OCI-LY7 (cell line): ENCODE results near the gene KCTD13. TPM values are rescaled to one million over a fixed set of nuclear protein-coding genes. Genes with fewer than 3 reads are reported as not detected.

Source experiments
- BruUV-seq: library from RNA; stranded (reverse); fragments of 400-500 nt; replicated peaks from 2 replicates; lab custom pipeline; 2021; lab: Mats Ljungman, UMichigan
- CTCF ChIA-PET: fragments of 300-600 bp; sonication (Branson Sonifier 250); formaldehyde crosslinking; loops from one replicate; lab custom pipeline; 2022; ENCODE audit warnings: antibody characterized with exemption; ENCODE audit not compliant: unreplicated experiment; lab: Charles Lee
- POLR2A ChIA-PET: fragments of 300-600 bp; sonication (Branson Sonifier 250); formaldehyde crosslinking; loops from one replicate; lab custom pipeline; 2022; ENCODE audit warnings: antibody characterized with exemption; lab: Charles Lee
- DNase-seq: peaks from one replicate; pipeline ENCODE4 v3.0.0-alpha.2; 2015; ENCODE audit warnings: low spot score
- H2AFZ ChIP-seq: fragments of 200-600 bp; sonication (generic), shearing (Covaris generic); 2 replicates; pipeline ENCODE4 v1.6.1; 2014; ENCODE audit warnings: mild to moderate bottlenecking, antibody characterized with exemption, low read length, moderate library complexity
- H3K27ac ChIP-seq: fragments of 200-600 bp; sonication (generic); 2 replicates; pipeline ENCODE4 v1.5.1; 2014; ENCODE audit warnings: mixed run types, low read depth, mild to moderate bottlenecking, moderate library complexity, low read length, inconsistent platforms; ENCODE audit not compliant: poor library complexity, severe bottlenecking
- H3K36me3 ChIP-seq: fragments of 200-600 bp; sonication (generic); 2 replicates; pipeline ENCODE4 v1.6.1; 2014; ENCODE audit warnings: mild to moderate bottlenecking, antibody characterized with exemption, low read length, moderate library complexity, mixed read lengths; ENCODE audit not compliant: insufficient read depth
- H3K4me1 ChIP-seq: fragments of 200-600 bp; sonication (generic); 2 replicates; pipeline ENCODE4 v1.5.1; 2014; ENCODE audit warnings: mild to moderate bottlenecking, low read length; ENCODE audit not compliant: insufficient read depth, poor library complexity, severe bottlenecking
- H3K4me2 ChIP-seq: fragments of 200-600 bp; sonication (generic); 2 replicates; pipeline ENCODE4 v1.6.1; 2014; ENCODE audit warnings: mild to moderate bottlenecking, low read length
- H3K4me3 ChIP-seq: fragments of 200-600 bp; sonication (generic); 2 replicates; pipeline ENCODE4 v1.5.1; 2014; ENCODE audit warnings: mild to moderate bottlenecking, low read depth, low read length; ENCODE audit not compliant: poor library complexity, severe bottlenecking
- H3K79me2 ChIP-seq: fragments of 200-600 bp; sonication (generic); 2 replicates; pipeline ENCODE4 v1.6.1; 2016; ENCODE audit warnings: low read depth, mild to moderate bottlenecking, low read length, moderate library complexity, mixed read lengths; ENCODE audit not compliant: insufficient read depth
- H3K9me2 ChIP-seq: fragments of 200-600 bp; sonication (generic); 2 replicates; pipeline ENCODE4 v1.6.1; 2016; ENCODE audit warnings: mild to moderate bottlenecking, low read length, mixed read lengths; ENCODE audit not compliant: insufficient read depth
- H3K9me3 ChIP-seq: fragments of 200-600 bp; sonication (generic); 2 replicates; pipeline ENCODE4 v1.6.1; 2014; ENCODE audit warnings: mild to moderate bottlenecking, mixed run types, low read length, mixed read lengths
- H4K20me1 ChIP-seq: fragments of 200-600 bp; sonication (generic); 2 replicates; pipeline ENCODE4 v1.6.1; 2014; ENCODE audit warnings: mild to moderate bottlenecking, antibody characterized with exemption, low read length, moderate library complexity, mixed read lengths; ENCODE audit not compliant: insufficient read depth
- CTCF ChIP-seq: fragments of 200-600 bp; sonication (generic); conservative IDR thresholded peaks from 2 replicates; pipeline ENCODE4 v1.5.1; 2014; ENCODE audit warnings: mild to moderate bottlenecking, antibody characterized with exemption, low read length, moderate library complexity, mixed read lengths
- EZH2phosphoT487 ChIP-seq: fragments of 200-600 bp; sonication (generic); IDR thresholded peaks from 2 replicates; pipeline ENCODE4 v1.6.1; 2018; ENCODE audit warnings: low read depth, borderline replicate concordance, mild to moderate bottlenecking, mixed run types, antibody characterized with exemption, low read length, moderate library complexity, mixed read lengths
- intact Hi-C: fragments of 100-400 bp; cut with micrococcal nuclease; formaldehyde crosslinking; loops from one replicate; pipeline ENCODE4 v1.10.0; 2022; ENCODE audit not compliant: unreplicated experiment
- total RNA-seq, 2 experiments: library from RNA; depleted of rRNA in 1 of 2; stranded (reverse); fragments of >200 nt in 1 of 2; shearing (Covaris generic) in 1 of 2; gene quantifications; 2 replicates each; pipeline ENCODE4 v1.2.3, GENCODE V29; 2014 to 2022

KCTD13 gene
- total RNA-seq, 2 experiments from 2014 or later, result 15.9 to 48.0 TPM

- H3K9me3 ChIP-seq, result peaks cover 18% of the 10 kb centered on the region; the same call in 1 of the 2 replicates
- ChIA-PET CTCF (no interaction called here), POLR2A (no interaction called here)
- no peaks in the 10 kb centered on the region for H4K20me1 ChIP-seq
- H3K9me2 ChIP-seq, result no peaks in the 10 kb centered on the region
- no peak overlapping the region for H3K27ac ChIP-seq
- no peak for DNase-seq
- no peak overlapping the region for H2AFZ ChIP-seq
- no TSS peak for BruUV-seq
- no peak overlapping the region for H3K4me2 ChIP-seq
- H3K79me2 ChIP-seq, result no peaks in the 10 kb centered on the region
- H3K4me3 ChIP-seq, result no peak overlapping the region
- intact Hi-C loops, result no loop called here
- TF ChIP-seq CTCF, result no peak
- no peak for TF ChIP-seq EZH2phosphoT487
- H3K36me3 ChIP-seq, result no peaks in the 10 kb centered on the region
- H3K4me1 ChIP-seq, result peaks cover 26% of the 10 kb centered on the region
These were observed 24.9 kb upstream of the KCTD13 start for GRCh38 chr16:29950806-29951461.

DNA sequence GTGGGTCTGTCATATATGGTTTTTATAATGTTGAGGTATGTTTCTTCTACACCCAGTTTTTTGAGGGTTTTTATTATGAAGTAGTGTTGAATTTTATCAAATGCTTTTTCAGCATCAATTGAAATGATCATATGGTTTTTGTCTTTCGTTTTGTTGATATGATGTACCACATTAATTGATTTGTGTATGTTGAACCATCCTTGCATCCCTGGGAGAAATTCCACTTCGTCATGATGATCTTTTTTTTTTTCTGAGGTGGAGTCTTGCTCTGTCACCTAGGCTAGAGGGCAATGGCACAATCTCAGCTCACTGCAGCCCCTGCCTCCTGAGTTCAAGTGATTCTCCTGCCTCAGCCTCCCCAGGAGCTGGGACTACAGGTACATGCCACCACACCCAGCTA is 21.9 kb upstream of the KCTD13 start:
- TF ChIP-seq CTCF, result no peak
- TF ChIP-seq EZH2phosphoT487, result no peak
- no TSS peak for BruUV-seq
- H3K9me2 ChIP-seq, result no peaks in the 10 kb centered on the region
- ChIA-PET POLR2A (interaction anchor here (0.9 kb wide), 1 partner anchor 21 kb away, joined by 3 read pairs; no protein-coding TSS in a partner anchor), CTCF (no interaction called here)
- peaks cover 18% of the 10 kb centered on the region; the same call in 1 of the 2 replicates for H3K9me3 ChIP-seq
- no peak overlapping the region for H3K4me3 ChIP-seq
- H3K36me3 ChIP-seq, result no peaks in the 10 kb centered on the region
- no peak overlapping the region for H3K27ac ChIP-seq
- H3K79me2 ChIP-seq, result no peaks in the 10 kb centered on the region
- intact Hi-C loops, result no loop called here
- no peaks in the 10 kb centered on the region for H4K20me1 ChIP-seq
- no peaks in the 10 kb centered on the region for H3K4me1 ChIP-seq
- no peak for DNase-seq
- H2AFZ ChIP-seq, result no peak overlapping the region
- no peak overlapping the region for H3K4me2 ChIP-seq
